Natural killer cell treated with Interleukin-12 subunit alpha and Interleukin-12 subunit beta and Interleukin-15 and Interleukin-18, amount 100 ng/mL, for 72 hours (primary cell): Measurements from ENCODE around the gene BRI3. TPM values are rescaled to one million over a fixed set of nuclear protein-coding genes. Genes with fewer than 3 reads are reported as not detected.

Experiments
- ATAC-seq, 2 donors: fragments of 150-1000 bp; cut with Tn5 transposase in 1 of 2; sonication (Bioruptor Pico), chemical (Tn5 transposase) in 1 of 2; 2 replicates each; pipeline ENCODE4 v1.10.0; 2021
- DNase-seq: peaks from one replicate; pipeline ENCODE4 v3.0.0; 2022; ENCODE audit warnings: low spot score
- H3K27ac Mint-ChIP-seq, 2 donors: 1 replicate in 1 of 2; 2 replicates in 1 of 2; pipeline ENCODE4 v1.8.0; 2022; ENCODE audit warnings: mixed read lengths in 2 of 2, mild to moderate bottlenecking in 1 of 2, moderate library complexity in 1 of 2
- H3K27me3 Mint-ChIP-seq, 2 donors: 1 replicate in 1 of 2; 2 replicates in 1 of 2; pipeline ENCODE4 v1.8.0; 2022; ENCODE audit warnings: mixed read lengths in 2 of 2
- H3K36me3 Mint-ChIP-seq: one replicate; pipeline ENCODE4 v1.8.0; 2022; ENCODE audit warnings: mixed read lengths
- H3K4me1 Mint-ChIP-seq, 2 donors: 1 replicate in 1 of 2; 2 replicates in 1 of 2; pipeline ENCODE4 v1.8.0; 2022; ENCODE audit warnings: low read depth in 2 of 2, mixed read lengths in 2 of 2, mild to moderate bottlenecking in 1 of 2
- H3K4me3 Mint-ChIP-seq: one replicate; pipeline ENCODE4 v1.8.0; 2022; ENCODE audit warnings: mixed read lengths
- H3K9me3 Mint-ChIP-seq: 2 replicates; pipeline ENCODE4 v1.8.0; 2022; ENCODE audit warnings: mixed read lengths
- total RNA-seq, 2 donors: library from RNA; stranded (reverse); gene quantifications; one replicate each; pipeline ENCODE4 v1.2.3, GENCODE V29; 2022

Gene BRI3
- total RNA-seq, 2 donors from 2014 or later, result 40.3 to 48.6 TPM

DNA sequence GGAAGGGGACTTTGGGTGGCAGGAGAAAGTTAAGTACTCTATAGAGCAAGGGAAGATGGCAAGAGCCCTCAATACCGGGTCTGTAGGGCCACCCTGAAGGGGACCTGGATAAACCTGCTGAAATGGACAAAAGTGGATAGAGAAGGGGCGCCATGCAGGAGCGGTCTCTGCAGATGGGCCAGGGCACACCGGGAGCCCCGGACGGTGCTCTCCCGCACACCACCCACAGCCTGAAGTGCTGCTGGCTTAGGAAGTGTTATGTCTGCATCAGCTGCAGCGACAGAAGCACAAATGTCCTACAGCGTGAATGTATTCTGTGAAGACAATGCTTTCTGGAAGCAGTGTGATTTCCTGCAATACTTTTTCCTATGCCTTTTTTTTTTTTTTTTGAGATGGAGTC lies 37.7 kb downstream of the BRI3 start:
- ATAC-seq (no peak), DNase-seq (no peak)
- H3K27me3 Mint-ChIP-seq, result peaks cover 0 to 7% of the 10 kb centered on the region in 2 donors
- H3K36me3 Mint-ChIP-seq, result no peaks in the 10 kb centered on the region
- H3K27ac Mint-ChIP-seq, result no peak overlapping the region
- H3K4me1 Mint-ChIP-seq, result peaks cover 0 to 3% of the 10 kb centered on the region in 2 donors
- no peaks in the 10 kb centered on the region for H3K9me3 Mint-ChIP-seq
- H3K4me3 Mint-ChIP-seq, result no peak overlapping the region

DNA sequence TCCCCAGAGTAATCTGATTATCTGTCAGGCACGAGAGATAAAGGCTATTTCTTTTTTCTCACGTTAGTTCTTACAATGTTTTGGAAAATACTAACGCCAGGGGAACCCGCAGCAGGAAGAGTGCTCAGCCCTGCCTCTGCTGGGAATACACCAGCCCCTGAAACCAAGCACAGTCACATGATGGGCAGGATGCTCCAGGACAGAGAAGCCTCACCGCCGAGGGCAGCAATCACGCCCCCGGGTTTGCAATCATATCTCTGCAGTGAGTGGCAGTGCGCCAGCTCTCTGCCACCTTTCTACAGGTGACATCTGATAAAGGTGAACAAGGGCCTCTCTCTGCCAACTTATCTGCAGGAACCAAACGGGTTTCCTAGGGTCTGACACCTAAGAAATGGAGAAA lies 39.8 kb downstream of the BRI3 start:
- peaks cover 0 to 3% of the 10 kb centered on the region in 2 donors for H3K4me1 Mint-ChIP-seq
- ATAC-seq (no peak), DNase-seq (no peak)
- no peaks in the 10 kb centered on the region for H3K9me3 Mint-ChIP-seq
- H3K36me3 Mint-ChIP-seq, result no peaks in the 10 kb centered on the region
- H3K4me3 Mint-ChIP-seq, result no peak overlapping the region
- H3K27ac Mint-ChIP-seq, result no peak overlapping the region
- H3K27me3 Mint-ChIP-seq, result peaks cover 2 to 7% of the 10 kb centered on the region in 2 donors

DNA sequence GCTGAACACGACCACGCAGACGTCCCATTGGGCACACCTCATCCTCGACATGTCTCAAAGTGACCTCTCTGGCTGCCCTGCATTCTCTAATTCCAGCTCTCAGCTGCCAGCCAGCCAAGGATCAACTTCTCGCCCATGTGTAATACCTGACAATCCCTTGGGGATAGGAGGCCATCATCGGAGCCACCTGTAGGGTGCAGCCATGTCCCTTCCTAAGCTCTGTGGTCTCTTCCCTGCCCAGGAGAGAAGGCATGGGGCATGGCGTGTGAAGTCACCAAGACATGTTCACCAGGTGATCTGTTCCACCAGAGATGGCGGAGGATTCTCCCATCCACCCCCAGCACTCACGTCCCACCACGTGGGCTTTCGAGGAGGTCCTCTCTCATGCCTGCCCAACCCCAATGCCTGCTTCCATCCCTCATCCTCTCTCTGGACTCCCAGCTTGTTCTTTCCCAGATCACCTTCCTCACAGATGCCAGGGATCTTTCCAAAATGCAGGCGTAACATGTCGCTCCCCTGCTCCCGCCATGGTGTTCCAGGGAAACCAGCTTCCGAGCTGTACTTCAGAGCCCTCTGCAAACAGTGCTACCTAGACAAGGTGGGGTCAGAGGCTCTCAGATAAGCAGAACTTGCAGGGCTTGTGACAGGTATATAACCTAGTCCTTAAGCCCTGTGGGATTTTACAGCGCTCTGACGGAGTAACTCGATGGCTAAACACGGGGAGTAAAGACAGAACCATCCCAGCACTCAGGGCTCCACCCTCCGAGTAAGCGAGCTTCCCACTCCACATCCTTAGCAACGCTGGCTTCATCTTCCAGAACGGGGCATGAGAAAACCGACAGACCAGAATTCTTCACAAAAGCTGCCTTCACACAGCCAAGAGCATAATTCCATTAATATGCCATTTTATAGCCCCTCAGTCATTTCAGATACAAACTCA lies 41.1 kb downstream of the BRI3 start:
- peaks cover 10 to 13% of the 10 kb centered on the region in 2 donors for H3K27me3 Mint-ChIP-seq

GRCh38 chr7:98323597-98324322 lies 42.3 kb downstream of the BRI3 start:
- Mint-ChIP-seq H3K27ac (no peak overlapping the region), H3K4me3 (no peak overlapping the region), H3K36me3 (no peaks in the 10 kb centered on the region), H3K9me3 (no peaks in the 10 kb centered on the region), H3K27me3 (peaks cover 10 to 15% of the 10 kb centered on the region in 2 donors), H3K4me1 (no peaks in the 10 kb centered on the region)
- DNase-seq (no peak), ATAC-seq (no peak)

More for the DNA sequence above, 41.1 kb downstream of the BRI3 start:
- Mint-ChIP-seq H3K4me3 (no peak overlapping the region), H3K4me1 (peaks cover 0 to under 1% of the 10 kb centered on the region in 2 donors), H3K36me3 (no peaks in the 10 kb centered on the region), H3K9me3 (no peaks in the 10 kb centered on the region), H3K27ac (no peak overlapping the region)
- ATAC-seq (no peak), DNase-seq (peak; percentile 32)

GRCh38 chr7:98324782-98325181 lies 43.3 kb downstream of the BRI3 start:
- DNase-seq (no peak), ATAC-seq (no peak)
- peaks cover 10 to 18% of the 10 kb centered on the region in 2 donors for H3K27me3 Mint-ChIP-seq
- no peaks in the 10 kb centered on the region for H3K4me1 Mint-ChIP-seq
- H3K9me3 Mint-ChIP-seq, result no peaks in the 10 kb centered on the region
- H3K4me3 Mint-ChIP-seq, result no peak overlapping the region
- H3K36me3 Mint-ChIP-seq, result no peaks in the 10 kb centered on the region
- no peak overlapping the region for H3K27ac Mint-ChIP-seq

DNA sequence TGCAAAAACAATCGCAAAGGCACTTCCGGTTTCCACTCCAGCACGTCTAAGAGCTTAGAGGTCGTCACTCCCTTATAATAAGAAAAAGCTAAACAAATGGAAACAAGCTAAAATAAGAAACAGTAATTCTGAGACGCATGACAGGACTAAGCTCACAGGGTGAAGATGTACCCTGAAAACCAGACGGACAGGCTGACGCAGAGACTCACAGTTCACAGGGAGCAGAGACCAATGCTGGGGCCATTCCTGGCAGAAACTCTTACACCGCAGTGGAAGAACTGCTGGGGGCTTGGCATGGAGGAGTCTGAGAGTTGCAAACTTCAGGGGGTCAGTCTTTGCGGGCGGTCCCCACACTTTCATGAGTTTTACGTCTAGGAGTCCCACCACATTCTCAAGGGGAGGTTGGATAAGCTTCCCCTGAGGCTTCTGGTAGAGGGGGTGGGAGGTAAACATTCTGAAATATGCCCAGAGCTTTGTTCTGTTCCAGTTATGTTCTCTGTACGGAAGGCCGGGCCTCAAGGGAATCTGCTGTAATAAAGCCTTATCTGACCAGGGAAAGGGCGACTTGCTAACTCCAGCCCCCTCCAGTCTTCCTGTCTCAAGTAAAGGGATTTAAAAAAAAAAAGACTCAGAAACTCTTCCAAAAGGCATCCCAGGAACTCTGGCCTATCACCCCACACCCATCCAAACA lies 47.8 kb downstream of the BRI3 start:
- Mint-ChIP-seq H3K4me1 (no peaks in the 10 kb centered on the region), H3K4me3 (no peak overlapping the region), H3K36me3 (no peaks in the 10 kb centered on the region), H3K27me3 (peaks cover 15 to 16% of the 10 kb centered on the region in 2 donors), H3K9me3 (no peaks in the 10 kb centered on the region), H3K27ac (no peak overlapping the region)
- DNase-seq, result no peak
- ATAC-seq, result peak in 1 of 2 donors; percentile 28

DNA sequence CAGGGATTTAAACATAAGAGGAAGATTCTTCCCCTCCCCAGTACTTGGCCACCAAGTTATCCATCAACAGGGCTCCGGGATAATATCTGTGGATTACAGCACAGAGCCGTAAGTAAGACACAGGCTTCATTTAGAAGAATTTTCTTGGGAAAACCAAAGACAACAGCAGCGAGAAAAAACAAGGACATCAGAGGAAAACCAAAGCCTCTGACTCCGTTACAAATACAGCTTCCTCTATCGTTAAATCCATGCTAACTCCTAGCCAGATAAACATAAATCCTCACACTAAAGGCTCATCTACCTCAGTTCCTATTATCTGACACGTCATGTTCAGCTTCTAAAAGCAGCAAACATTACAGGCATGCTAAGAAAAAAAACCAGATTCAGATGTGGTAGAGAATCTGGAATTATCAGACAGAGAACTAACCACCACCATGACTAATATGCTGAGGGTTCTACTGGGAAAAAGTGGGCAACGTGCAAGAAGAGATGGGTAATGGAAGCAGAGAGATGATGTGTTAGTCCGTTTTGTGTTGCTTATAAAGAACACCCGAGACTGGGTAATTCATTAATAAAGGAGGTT lies 48.4 kb downstream of the BRI3 start:
- ATAC-seq (no peak), DNase-seq (no peak)
- Mint-ChIP-seq H3K36me3 (no peaks in the 10 kb centered on the region), H3K27me3 (peaks cover 15 to 16% of the 10 kb centered on the region in 2 donors), H3K4me1 (no peaks in the 10 kb centered on the region), H3K9me3 (no peaks in the 10 kb centered on the region), H3K4me3 (no peak overlapping the region), H3K27ac (no peak overlapping the region)

GRCh38 chr7:98330926-98331529 lies 49.5 kb downstream of the BRI3 start:
- ATAC-seq, result no peak
- Mint-ChIP-seq H3K27ac (no peak overlapping the region), H3K4me1 (no peaks in the 10 kb centered on the region)

DNA sequence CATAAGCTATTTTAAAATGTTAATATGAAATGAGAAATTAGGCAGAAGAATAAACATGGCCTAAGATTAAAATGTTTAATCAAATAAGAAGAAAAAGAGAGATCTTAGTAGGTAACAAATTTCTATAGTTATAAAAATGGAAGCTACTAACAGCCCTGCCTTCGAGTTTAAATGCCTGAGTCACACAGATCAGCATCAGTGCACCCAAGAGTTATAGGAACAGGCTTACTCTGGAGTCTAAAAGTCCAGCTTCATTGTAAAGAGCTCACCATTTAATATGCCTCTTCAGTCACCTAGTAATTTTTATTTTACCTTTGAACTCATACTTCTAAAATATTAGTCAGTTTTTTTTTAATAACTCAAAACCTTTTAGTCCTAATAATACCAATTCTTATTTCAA lies 52.6 kb downstream of the BRI3 start:
- DNase-seq (no peak), ATAC-seq (no peak)
- Mint-ChIP-seq H3K27ac (no peak overlapping the region), H3K36me3 (no peaks in the 10 kb centered on the region), H3K27me3 (peaks cover 6 to 7% of the 10 kb centered on the region in 2 donors), H3K4me3 (no peak overlapping the region), H3K9me3 (no peaks in the 10 kb centered on the region), H3K4me1 (no peaks in the 10 kb centered on the region)

More at GRCh38 chr7:98330926-98331529, 49.5 kb downstream of the BRI3 start:
- Mint-ChIP-seq H3K36me3 (no peaks in the 10 kb centered on the region), H3K9me3 (no peaks in the 10 kb centered on the region), H3K4me3 (no peak overlapping the region), H3K27me3 (peaks cover 16 to 18% of the 10 kb centered on the region in 2 donors)
- DNase-seq, result no peak

DNA sequence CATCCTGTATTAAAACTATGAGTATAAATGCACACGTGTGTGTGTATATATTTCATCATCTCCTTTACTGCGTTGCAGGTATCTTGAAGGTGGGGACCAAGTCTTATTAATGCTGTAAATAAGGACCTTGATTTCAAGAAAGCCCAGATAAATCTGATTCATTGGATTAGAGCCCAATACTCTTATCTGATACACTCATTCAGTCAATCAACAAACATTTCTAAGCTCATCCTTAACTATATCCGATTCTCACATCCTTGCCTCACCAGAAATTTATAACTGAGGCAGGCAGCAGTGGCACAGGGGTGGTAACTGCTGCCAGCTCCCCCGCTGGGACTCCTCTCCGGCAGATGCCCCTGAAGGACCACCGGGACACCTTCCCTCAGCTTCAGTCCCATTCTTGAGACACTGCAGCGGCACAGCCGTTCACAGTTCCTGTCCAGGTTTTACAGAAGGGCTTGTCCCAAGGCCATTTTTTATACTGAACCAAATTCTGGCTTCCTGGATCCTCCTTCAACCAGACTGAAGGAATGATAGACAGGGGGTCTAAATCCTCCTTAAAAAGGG lies 54.0 kb downstream of the BRI3 start:
- H3K4me3 Mint-ChIP-seq, result no peak overlapping the region
- peaks cover 6 to 7% of the 10 kb centered on the region in 2 donors for H3K27me3 Mint-ChIP-seq
- no peaks in the 10 kb centered on the region for H3K4me1 Mint-ChIP-seq
- no peak for DNase-seq
- H3K27ac Mint-ChIP-seq, result no peak overlapping the region
- H3K9me3 Mint-ChIP-seq, result no peaks in the 10 kb centered on the region
- no peak for ATAC-seq
- H3K36me3 Mint-ChIP-seq, result no peaks in the 10 kb centered on the region

- Mint-ChIP-seq H3K27ac (no peak overlapping the region), H3K4me3 (no peak overlapping the region), H3K9me3 (no peaks in the 10 kb centered on the region), H3K4me1 (no peaks in the 10 kb centered on the region), H3K36me3 (no peaks in the 10 kb centered on the region), H3K27me3 (peaks cover 0 to 3% of the 10 kb centered on the region in 2 donors)
- ATAC-seq, result no peak
- no peak for DNase-seq
Observed at GRCh38 chr7:98338441-98338840, 57.0 kb downstream of the BRI3 start.

DNA sequence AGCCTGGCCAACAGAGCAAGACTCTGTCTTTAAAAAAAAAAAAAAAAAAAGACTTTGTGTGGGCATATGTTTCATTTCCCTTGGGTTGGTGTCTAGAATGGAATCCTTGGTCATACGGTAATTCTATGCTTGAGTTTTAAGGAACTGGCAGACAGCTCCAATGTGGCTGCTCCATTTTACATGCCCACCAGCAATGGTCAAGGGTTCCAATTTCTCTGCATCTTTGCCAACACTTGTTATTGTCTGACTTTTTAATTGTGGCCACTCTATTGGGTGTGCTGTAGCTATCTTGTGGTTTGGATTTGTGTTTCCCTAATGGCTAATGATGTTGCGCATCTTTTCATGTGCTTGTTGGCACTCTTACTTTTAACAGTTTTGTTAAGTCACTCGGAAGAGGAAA lies 57.6 kb downstream of the BRI3 start:
- no peak overlapping the region for H3K4me3 Mint-ChIP-seq
- peaks cover 0 to 3% of the 10 kb centered on the region in 2 donors for H3K27me3 Mint-ChIP-seq
- H3K4me1 Mint-ChIP-seq, result no peaks in the 10 kb centered on the region
- no peak for ATAC-seq
- H3K9me3 Mint-ChIP-seq, result no peaks in the 10 kb centered on the region
- H3K27ac Mint-ChIP-seq, result no peak overlapping the region
- no peaks in the 10 kb centered on the region for H3K36me3 Mint-ChIP-seq
- no peak for DNase-seq

DNA sequence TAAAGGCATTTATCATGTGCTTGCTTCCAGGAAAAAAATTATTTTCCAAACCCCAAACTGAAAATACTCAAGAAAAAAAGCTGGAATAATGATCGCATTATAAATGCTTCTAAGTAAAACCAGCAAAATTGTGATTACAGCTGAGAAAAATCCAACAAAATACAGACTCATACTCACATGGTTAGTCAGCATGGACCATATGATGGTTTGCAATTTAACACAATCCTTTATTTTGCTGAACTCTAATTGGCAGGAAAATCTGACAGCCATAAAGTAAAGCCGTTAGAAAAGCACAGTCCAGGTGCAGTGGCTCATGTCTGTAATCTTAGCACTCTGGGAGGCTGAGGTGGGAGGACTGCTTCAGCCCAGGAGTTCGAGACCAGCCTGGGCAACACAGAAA lies 59.6 kb downstream of the BRI3 start:
- DNase-seq (no peak), ATAC-seq (no peak)

More for the DNA sequence above, 59.6 kb downstream of the BRI3 start:
- Mint-ChIP-seq H3K4me1 (no peaks in the 10 kb centered on the region), H3K27me3 (peaks cover 0 to 3% of the 10 kb centered on the region in 2 donors), H3K4me3 (no peak overlapping the region), H3K36me3 (no peaks in the 10 kb centered on the region), H3K27ac (no peak overlapping the region), H3K9me3 (no peaks in the 10 kb centered on the region)
